K562 (cell line): ENCODE data around the gene ZDHHC14. TPM values are rescaled to one million over a fixed set of nuclear protein-coding genes. Genes with fewer than 3 reads are reported as not detected.

Experiments
- ADNP ChIP-seq: fragments of 200-800 bp; sonication (Bioruptor generic); IDR thresholded peaks from 2 replicates; pipeline ENCODE4 v1.6.1; 2016; ENCODE audit warnings: missing genetic modification characterization, missing compliant biosample characterization
- E2F8 ChIP-seq: fragments of 450-650 bp; IDR thresholded peaks from 2 replicates; pipeline ENCODE4 v1.7.1; 2018; ENCODE audit warnings: mild to moderate bottlenecking, low read depth; ENCODE audit not compliant: partially characterized antibody
- ELF2 ChIP-seq: fragments of 250-450 bp; sonication (Bioruptor Pico); IDR thresholded peaks from 2 replicates; pipeline ENCODE4 v1.5.0; 2021; ENCODE audit warnings: mild to moderate bottlenecking
- ERF ChIP-seq: fragments of 450-650 bp; formaldehyde crosslinking; IDR thresholded peaks from 2 replicates; pipeline ENCODE4 v1.4.0; 2020; ENCODE audit warnings: mild to moderate bottlenecking, mixed read lengths
- ESRRA ChIP-seq: fragments of 450-650 bp; IDR thresholded peaks from 2 replicates; pipeline ENCODE4 v1.6.1; 2014; ENCODE audit warnings: low read depth, mild to moderate bottlenecking, moderate library complexity, borderline replicate concordance
- FOXK1 ChIP-seq: sonication (generic); formaldehyde crosslinking; IDR thresholded peaks from 2 replicates; pipeline ENCODE4 v1.8.0; 2022; ENCODE audit warnings: missing genetic modification reagents, mild to moderate bottlenecking, borderline replicate concordance
- HNRNPK ChIP-seq: fragments of 200-400 bp; formaldehyde crosslinking; IDR thresholded peaks from one replicate; pipeline ENCODE4 v1.6.1; 2018; ENCODE audit warnings: mild to moderate bottlenecking, low read depth, low read length; ENCODE audit not compliant: poor library complexity, severe bottlenecking
- POLR2H ChIP-seq: IDR thresholded peaks from 2 replicates; pipeline ENCODE4 v1.6.1; 2016; ENCODE audit warnings: missing genetic modification characterization, low read depth, mild to moderate bottlenecking, control low read depth, missing compliant biosample characterization, moderate library complexity
- PTRF ChIP-seq: fragments of 450-650 bp; IDR thresholded peaks from 2 replicates; pipeline ENCODE4 v1.6.1; 2016; ENCODE audit warnings: mild to moderate bottlenecking, missing genetic modification characterization, missing compliant biosample characterization
- YBX1 ChIP-seq: fragments of 450-650 bp; IDR thresholded peaks from 2 replicates; pipeline ENCODE4 v1.7.1; 2016; ENCODE audit warnings: mild to moderate bottlenecking
- ZBTB7A ChIP-seq: IDR thresholded peaks from 2 replicates; pipeline ENCODE4 v1.6.1; 2011; ENCODE audit warnings: low read depth, mild to moderate bottlenecking, low read length, moderate library complexity, borderline replicate concordance; ENCODE audit not compliant: control insufficient read depth
- ZNF165 ChIP-seq: fragments of 250-450 bp; sonication (Bioruptor Pico); IDR thresholded peaks from 2 replicates; pipeline ENCODE4 v1.4.0; 2020; ENCODE audit warnings: borderline replicate concordance
- ZNF584 ChIP-seq: fragments of 200-800 bp; sonication (Bioruptor generic); IDR thresholded peaks from 2 replicates; pipeline ENCODE4 v1.6.1; 2016; ENCODE audit warnings: low read depth, mild to moderate bottlenecking, missing genetic modification characterization, missing compliant biosample characterization
- ZNF696 ChIP-seq: fragments of 250-450 bp; sonication (Bioruptor Pico); conservative IDR thresholded peaks from 2 replicates; pipeline ENCODE4 v1.4.0; 2020; ENCODE audit warnings: mild to moderate bottlenecking, moderate library complexity
- polyA plus RNA-seq, 8 experiments: library from polyadenylated mRNA; depleted of rRNA in 4 of 8; stranded (reverse) in 5 of 8; unstranded in 3 of 8; fragments of >200 nt; fragmentation: Nextera tagmentation in 2 of 8; fragmentation: Illumina TruSeq in 1 of 8; extraction: Ambion mirVana in 2 of 8; extraction: Trizol in 1 of 8; gene quantifications; 2 replicates each; pipeline versions ENCODE4 v1.2.1 to v1.2.3, GENCODE V29; 2011 to 2014; ENCODE audit warnings: inconsistent platforms in 1 of 8, missing spikeins in 1 of 8
- total RNA-seq, 7 experiments: library from RNA; depleted of rRNA in 6 of 7; stranded (reverse); fragments of >200 nt in 6 of 7; fragmentation: Illumina TruSeq in 2 of 7; extraction: Trizol in 2 of 7; gene quantifications; 2 replicates each; pipeline versions ENCODE4 v1.2.1 to v1.2.3, GENCODE V29; 2011 to 2021; ENCODE audit warnings: low replicate concordance in 1 of 7
- TF ChIP-seq, protein P1 (sequence below): fragments of 450-650 bp; IDR thresholded peaks from 2 replicates; pipeline ENCODE4 v1.6.1; 2017; ENCODE audit warnings: antibody characterized with exemption

The ZDHHC14 gene
- total and polyA plus RNA-seq, 9 of the 15 experiments (the other 6 are each of a cell fraction or from before 2014, with no cell fraction given) = 0.92 to 23.1 (median 13.8) TPM

GRCh38 chr6:157510323-157511188, 129.6 kb downstream of the ZDHHC14 start (continued):
- TF ChIP-seq ZBTB7A (0 out of 2 replicates have a peak, but pooled peaks have one; percentile 11), ZNF696 (CRISPR knock-in tag) (no peak), ADNP (tag) (no peak), E2F8 (no peak), ZNF165 (CRISPR knock-in tag) (no peak), FOXK1 (CRISPR knock-in tag) (0 out of 2 replicates have a peak, but pooled peaks have one; percentile 39), ESRRA (no peak), ERF (no peak), YBX1 (no peak), ELF2 (CRISPR knock-in tag) (no peak), HNRNPK (no peak), ZNF584 (CRISPR knock-in tag) (no peak), POLR2H (no peak), PTRF (tag) (no peak)
- TF ChIP-seq, protein P1, sequence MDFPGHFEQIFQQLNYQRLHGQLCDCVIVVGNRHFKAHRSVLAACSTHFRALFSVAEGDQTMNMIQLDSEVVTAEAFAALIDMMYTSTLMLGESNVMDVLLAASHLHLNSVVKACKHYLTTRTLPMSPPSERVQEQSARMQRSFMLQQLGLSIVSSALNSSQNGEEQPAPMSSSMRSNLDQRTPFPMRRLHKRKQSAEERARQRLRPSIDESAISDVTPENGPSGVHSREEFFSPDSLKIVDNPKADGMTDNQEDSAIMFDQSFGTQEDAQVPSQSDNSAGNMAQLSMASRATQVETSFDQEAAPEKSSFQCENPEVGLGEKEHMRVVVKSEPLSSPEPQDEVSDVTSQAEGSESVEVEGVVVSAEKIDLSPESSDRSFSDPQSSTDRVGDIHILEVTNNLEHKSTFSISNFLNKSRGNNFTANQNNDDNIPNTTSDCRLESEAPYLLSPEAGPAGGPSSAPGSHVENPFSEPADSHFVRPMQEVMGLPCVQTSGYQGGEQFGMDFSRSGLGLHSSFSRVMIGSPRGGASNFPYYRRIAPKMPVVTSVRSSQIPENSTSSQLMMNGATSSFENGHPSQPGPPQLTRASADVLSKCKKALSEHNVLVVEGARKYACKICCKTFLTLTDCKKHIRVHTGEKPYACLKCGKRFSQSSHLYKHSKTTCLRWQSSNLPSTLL = no peak
- TF ChIP-seq, all 486 proteins: peak for 7
